Measurements from ENCODE around the gene PMM2. TPM values are rescaled to one million over a fixed set of nuclear protein-coding genes. Genes with fewer than 3 reads are reported as not detected.

Gene PMM2
- total RNA-seq, 1 experiment from 2014 or later = 58.4 TPM

DNA sequence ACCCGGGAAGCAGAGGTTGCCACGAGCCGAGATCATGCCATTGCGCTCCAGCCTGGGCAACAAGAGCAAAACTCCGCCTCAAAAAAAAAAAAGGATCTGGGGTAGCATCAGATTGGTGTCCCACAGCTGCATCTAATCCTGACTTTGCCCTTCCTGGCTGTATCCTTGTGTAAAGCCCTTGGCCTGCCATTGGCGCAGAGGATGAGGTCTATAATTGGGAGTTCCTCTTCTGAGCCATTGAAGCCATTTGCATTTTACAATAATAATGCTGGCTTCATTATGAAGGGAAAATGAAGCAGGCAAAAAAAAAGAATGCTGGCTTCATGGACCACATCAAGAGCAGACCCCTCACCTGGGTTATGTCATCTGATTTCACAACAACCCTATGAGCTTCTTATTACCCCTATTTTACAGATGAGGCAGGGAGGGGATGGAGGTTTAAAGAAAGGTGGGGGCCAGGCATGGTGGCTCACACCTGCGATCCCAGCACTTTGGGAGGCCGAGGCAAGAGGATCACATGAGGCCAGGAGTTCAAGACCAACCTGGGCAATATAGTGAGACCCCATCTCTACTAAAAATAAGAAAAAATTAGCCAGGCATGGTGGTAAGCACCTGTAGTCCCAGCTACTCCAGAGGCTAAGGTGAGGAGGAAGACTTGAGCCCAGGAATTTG is 83.3 kb downstream of the PMM2 start:
- Histone ChIP-seq H3K9me3 (ENCODE audit: control insufficient read depth, insufficient read depth, low read depth, low read length) (no peaks in the 10 kb centered on the region), H3K27ac (ENCODE audit: low read length) (no peak overlapping the region), H3K36me3 (ENCODE audit: control insufficient read depth, insufficient read depth, low read length) (no peaks in the 10 kb centered on the region), H3K27me3 (ENCODE audit: control insufficient read depth, insufficient read depth, low read length) (no peaks in the 10 kb centered on the region), H3K4me3 (ENCODE audit: low read depth in 2 of 2, low read length in 2 of 2) (no peak overlapping the region), H3K4me1 (ENCODE audit: control insufficient read depth, insufficient read depth, low read length) (peaks cover 3% of the 10 kb centered on the region; the same call in 1 of the 2 replicates)
- BruUV-seq (replicated peaks) = no TSS peak
- ATAC-seq (no peak), DNase-seq (ENCODE audit: low read depth, low spot score) (no peak)
- ChIA-PET POLR2A (interaction anchor here (0.6 kb wide), 1 partner anchor 12 kb away, joined by 3 read pairs; no protein-coding TSS in a partner anchor), CTCF (interaction anchor here (1.0 kb wide), 2 partner anchors 12 to 128 kb away, joined by 5 read pairs; partner anchors contain the start of gene CARHSP1)
- intact Hi-C loops (cut with micrococcal nuclease; ENCODE audit: unreplicated experiment) (loop anchor here (1.0 to 5.0 kb wide), 2 partner anchors 220 to 314 kb away; no protein-coding TSS in a partner anchor), in situ Hi-C loops (cut with HindIII; ENCODE audit: low pct_unique_long_range_greater_than_20kb, low sequenced_read_pairs) (no loop called here)
- TF ChIP-seq POLR2AphosphoS5 (IDR thresholded peaks at IDR 0.05; ENCODE audit: low read depth, low read length) (no peak), SIN3A (IDR thresholded peaks at IDR 0.05; ENCODE audit: borderline replicate concordance, insufficient read depth, low read depth, low read length) (no peak), TCF7L2 (IDR thresholded peaks at IDR 0.05; ENCODE audit: low read depth, low read length) (no peak)
- TF ChIP-seq, protein P1, sequence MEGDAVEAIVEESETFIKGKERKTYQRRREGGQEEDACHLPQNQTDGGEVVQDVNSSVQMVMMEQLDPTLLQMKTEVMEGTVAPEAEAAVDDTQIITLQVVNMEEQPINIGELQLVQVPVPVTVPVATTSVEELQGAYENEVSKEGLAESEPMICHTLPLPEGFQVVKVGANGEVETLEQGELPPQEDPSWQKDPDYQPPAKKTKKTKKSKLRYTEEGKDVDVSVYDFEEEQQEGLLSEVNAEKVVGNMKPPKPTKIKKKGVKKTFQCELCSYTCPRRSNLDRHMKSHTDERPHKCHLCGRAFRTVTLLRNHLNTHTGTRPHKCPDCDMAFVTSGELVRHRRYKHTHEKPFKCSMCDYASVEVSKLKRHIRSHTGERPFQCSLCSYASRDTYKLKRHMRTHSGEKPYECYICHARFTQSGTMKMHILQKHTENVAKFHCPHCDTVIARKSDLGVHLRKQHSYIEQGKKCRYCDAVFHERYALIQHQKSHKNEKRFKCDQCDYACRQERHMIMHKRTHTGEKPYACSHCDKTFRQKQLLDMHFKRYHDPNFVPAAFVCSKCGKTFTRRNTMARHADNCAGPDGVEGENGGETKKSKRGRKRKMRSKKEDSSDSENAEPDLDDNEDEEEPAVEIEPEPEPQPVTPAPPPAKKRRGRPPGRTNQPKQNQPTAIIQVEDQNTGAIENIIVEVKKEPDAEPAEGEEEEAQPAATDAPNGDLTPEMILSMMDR (IDR thresholded peaks at IDR 0.05) = no peak

DNA sequence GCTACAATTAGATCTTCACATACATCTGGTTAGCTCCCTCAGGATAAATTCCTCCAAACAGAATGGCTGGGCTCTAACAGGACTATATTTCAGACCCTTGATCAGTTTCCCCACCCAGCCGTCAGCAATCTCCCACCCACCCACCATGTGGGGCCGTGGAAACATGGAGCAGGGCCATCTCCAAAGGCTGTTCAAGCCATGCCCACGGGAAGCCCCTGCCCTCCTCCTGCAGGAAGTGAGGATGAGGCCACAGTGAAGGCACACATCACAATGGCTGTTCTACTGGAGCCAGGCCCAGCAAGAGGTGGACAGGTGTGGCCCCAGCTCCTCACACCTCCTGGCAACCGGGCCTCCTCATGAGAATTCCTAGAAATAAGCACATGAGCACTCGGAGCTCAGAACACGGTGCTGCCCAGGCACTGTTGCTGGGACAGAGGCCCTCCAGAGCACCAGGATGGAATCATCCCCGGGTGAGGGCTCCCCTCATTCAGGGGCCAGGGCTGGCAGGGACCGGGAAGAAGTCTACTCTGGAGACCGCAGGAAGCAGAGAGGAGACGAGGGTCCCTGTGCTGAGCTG is 84.5 kb downstream of the PMM2 start, which contains the start of gene LITAFD:
LITAFD (plus strand) TSS at position 311 of the 577 bp plus-strand sequence. CDS start 2,005 bp downstream, outside the sequence.
- H3K4me1 ChIP-seq (ENCODE audit: control insufficient read depth, insufficient read depth, low read length) = peaks cover 4% of the 10 kb centered on the region; the same call in 1 of the 2 replicates
- POLR2A ChIA-PET = no interaction called here
- intact Hi-C loops (cut with micrococcal nuclease; ENCODE audit: unreplicated experiment) = loop anchor here (5.0 kb wide), 1 partner anchor 315 kb away; no protein-coding TSS in a partner anchor

DNA sequence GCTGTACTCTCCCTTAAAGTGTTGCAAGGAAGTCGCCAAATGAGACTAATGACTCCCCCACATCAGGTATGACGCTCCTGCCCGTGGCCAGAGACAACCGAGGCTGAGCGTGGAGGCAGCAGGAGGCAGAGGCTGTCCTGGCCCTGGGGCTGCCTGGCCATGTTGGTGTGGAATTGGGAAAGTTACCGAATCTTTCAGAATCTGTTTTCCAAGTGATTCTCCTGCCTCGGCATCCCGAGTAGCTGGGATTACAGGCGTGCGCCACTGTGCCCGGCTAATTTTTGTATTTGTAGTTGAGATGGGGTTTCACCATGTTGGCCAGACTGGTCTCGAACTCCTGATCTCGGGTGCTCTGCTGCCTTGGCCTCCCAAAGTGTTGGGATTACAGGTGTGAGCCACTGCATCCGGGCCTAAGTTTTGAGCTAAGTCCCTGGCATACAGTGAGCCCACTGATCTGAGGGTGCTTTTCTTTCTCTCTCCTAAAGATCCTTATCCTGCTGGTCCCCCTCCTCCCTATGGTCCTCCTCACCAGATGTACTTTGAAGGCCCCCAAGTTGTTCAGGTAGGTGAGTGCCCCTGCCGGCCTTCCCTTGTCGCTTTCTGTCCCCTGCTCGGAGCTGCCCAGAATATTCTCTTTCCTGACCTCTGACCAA is 85.2 kb downstream of the PMM2 start:
- TF ChIP-seq SIN3A (IDR thresholded peaks at IDR 0.05; ENCODE audit: borderline replicate concordance, insufficient read depth, low read depth, low read length) = no peak
- TF ChIP-seq TCF7L2 (IDR thresholded peaks at IDR 0.05; ENCODE audit: low read depth, low read length) = no peak
- TF ChIP-seq, protein P2, sequence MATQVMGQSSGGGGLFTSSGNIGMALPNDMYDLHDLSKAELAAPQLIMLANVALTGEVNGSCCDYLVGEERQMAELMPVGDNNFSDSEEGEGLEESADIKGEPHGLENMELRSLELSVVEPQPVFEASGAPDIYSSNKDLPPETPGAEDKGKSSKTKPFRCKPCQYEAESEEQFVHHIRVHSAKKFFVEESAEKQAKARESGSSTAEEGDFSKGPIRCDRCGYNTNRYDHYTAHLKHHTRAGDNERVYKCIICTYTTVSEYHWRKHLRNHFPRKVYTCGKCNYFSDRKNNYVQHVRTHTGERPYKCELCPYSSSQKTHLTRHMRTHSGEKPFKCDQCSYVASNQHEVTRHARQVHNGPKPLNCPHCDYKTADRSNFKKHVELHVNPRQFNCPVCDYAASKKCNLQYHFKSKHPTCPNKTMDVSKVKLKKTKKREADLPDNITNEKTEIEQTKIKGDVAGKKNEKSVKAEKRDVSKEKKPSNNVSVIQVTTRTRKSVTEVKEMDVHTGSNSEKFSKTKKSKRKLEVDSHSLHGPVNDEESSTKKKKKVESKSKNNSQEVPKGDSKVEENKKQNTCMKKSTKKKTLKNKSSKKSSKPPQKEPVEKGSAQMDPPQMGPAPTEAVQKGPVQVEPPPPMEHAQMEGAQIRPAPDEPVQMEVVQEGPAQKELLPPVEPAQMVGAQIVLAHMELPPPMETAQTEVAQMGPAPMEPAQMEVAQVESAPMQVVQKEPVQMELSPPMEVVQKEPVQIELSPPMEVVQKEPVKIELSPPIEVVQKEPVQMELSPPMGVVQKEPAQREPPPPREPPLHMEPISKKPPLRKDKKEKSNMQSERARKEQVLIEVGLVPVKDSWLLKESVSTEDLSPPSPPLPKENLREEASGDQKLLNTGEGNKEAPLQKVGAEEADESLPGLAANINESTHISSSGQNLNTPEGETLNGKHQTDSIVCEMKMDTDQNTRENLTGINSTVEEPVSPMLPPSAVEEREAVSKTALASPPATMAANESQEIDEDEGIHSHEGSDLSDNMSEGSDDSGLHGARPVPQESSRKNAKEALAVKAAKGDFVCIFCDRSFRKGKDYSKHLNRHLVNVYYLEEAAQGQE (IDR thresholded peaks at IDR 0.05; ENCODE audit: insufficient read depth in 1 of 2, low read depth in 2 of 2, low read length in 1 of 2) = no peak
- TF ChIP-seq, protein P1 (IDR thresholded peaks at IDR 0.05) = no peak
- no peak for TF ChIP-seq POLR2AphosphoS5 (IDR thresholded peaks at IDR 0.05; ENCODE audit: low read depth, low read length)
- intact Hi-C loops (cut with micrococcal nuclease; ENCODE audit: unreplicated experiment) = loop anchor here (5.0 kb wide), 1 partner anchor 316 kb away; no protein-coding TSS in a partner anchor
- ATAC-seq (no peak), DNase-seq (ENCODE audit: low read depth, low spot score) (no peak)
- in situ Hi-C loops (cut with HindIII; ENCODE audit: low pct_unique_long_range_greater_than_20kb, low sequenced_read_pairs) = no loop called here
- BruUV-seq (replicated peaks) = no TSS peak
- Histone ChIP-seq H3K4me1 (ENCODE audit: control insufficient read depth, insufficient read depth, low read length) (peaks cover 4% of the 10 kb centered on the region; the same call in 1 of the 2 replicates), H3K36me3 (ENCODE audit: control insufficient read depth, insufficient read depth, low read length) (no peaks in the 10 kb centered on the region), H3K9me3 (ENCODE audit: control insufficient read depth, insufficient read depth, low read depth, low read length) (no peaks in the 10 kb centered on the region), H3K27me3 (ENCODE audit: control insufficient read depth, insufficient read depth, low read length) (no peaks in the 10 kb centered on the region), H3K4me3 (ENCODE audit: low read depth in 2 of 2, low read length in 2 of 2) (no peak overlapping the region), H3K27ac (ENCODE audit: low read length) (no peak overlapping the region)
- CTCF ChIA-PET = no interaction called here
- POLR2A ChIA-PET = no interaction called here

More for the DNA sequence above, 84.5 kb downstream of the PMM2 start, which contains the start of gene LITAFD:
- Histone ChIP-seq H3K27me3 (ENCODE audit: control insufficient read depth, insufficient read depth, low read length) (no peaks in the 10 kb centered on the region), H3K9me3 (ENCODE audit: control insufficient read depth, insufficient read depth, low read depth, low read length) (no peaks in the 10 kb centered on the region), H3K36me3 (ENCODE audit: control insufficient read depth, insufficient read depth, low read length) (no peaks in the 10 kb centered on the region), H3K27ac (ENCODE audit: low read length) (no peak within 1 kb of the TSS), H3K4me3 (ENCODE audit: low read depth in 2 of 2, low read length in 2 of 2) (no peak within 1 kb of the TSS)
- CTCF ChIA-PET = no interaction called here
- no TSS peak for BruUV-seq (replicated peaks)
- TF ChIP-seq POLR2AphosphoS5 (IDR thresholded peaks at IDR 0.05; ENCODE audit: low read depth, low read length) = no peak
- ATAC-seq (no peak), DNase-seq (ENCODE audit: low read depth, low spot score) (no peak)
- in situ Hi-C loops (cut with HindIII; ENCODE audit: low pct_unique_long_range_greater_than_20kb, low sequenced_read_pairs) = no loop called here
